ENCODE measurements around the gene FADS3.

The FADS3 gene

GRCh38 chr11:61874853-61875252 is 16.5 kb downstream of the FADS3 start:
- no peak for DNase-seq

- DNase-seq, result no peak
These were observed 17.0 kb downstream of the FADS3 start for GRCh38 chr11:61874377-61874809.

GRCh38 chr11:61873588-61874376 is 17.6 kb downstream of the FADS3 start:
- no peak for DNase-seq

DNA sequence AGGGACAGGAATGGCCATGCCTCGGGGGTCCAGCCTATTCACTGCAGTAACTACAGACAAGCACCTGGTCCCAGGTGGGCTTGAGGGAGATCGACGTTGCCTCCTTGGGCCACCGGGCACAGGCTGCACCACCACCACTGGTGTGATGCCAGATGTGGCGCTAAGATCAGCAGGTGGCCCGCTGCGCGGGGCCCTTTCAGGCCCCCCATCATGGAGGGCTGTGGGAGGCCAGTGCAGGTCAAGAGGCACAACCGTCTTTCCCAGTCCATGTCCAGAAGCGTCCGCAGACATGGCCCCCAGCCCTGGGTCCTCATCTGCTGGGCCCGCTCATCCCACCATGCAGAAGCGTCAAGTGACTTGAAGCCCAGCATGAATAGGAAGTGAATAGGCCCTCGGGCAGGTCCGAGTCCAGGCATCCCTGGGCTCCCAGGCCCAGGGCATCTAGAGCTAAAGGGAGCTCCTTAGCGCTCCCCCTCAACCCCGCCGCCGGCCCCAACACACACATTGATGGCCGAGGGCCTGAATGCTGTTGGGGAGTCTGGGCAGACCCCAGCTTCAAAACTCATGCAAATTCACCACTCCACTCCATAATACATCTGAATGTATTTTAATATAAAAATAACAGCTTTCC is 18.3 kb downstream of the FADS3 start:
- DNase-seq, result no peak

GRCh38 chr11:61871158-61871597 is 20.2 kb downstream of the FADS3 start:
- DNase-seq, result peak; percentile 37 to 68

GRCh38 chr11:61870541-61871031 is 20.8 kb downstream of the FADS3 start:
- DNase-seq, result no peak

DNA sequence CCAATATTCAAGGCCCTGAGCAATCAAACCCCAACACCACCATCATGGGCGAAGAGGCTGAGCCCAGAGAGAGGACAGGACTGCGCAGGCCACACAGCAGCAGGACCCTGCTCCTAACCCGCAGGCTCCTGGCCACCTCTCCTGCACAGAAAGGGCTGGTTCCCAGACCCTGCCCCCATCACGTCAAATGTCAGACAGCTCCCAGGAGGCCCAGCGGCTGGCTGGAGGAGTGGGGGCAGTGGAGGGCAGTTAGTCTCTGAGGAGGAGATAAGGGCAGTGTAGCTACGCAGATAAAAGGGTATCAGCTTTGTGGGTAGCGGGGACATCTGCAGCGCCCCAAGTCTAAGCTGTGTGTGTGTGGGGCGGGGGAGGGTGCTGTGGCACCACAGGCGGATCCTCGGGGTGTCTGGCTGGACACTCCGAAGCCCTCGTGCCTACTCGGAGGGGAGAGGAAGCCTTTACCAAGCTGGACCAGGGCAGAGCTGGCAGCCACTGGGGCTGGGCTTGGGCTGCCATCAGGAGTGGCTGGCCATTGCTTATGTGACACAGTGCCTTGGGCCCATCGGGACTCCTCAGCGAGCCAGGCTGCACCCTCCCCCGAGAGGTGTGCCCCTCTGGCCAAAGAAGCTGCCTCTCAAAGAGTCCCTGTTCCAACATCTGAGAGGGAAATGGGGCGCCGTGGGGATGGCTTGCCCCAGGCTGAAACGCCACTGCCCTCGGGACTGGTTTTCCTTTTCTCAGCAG is 21.5 kb downstream of the FADS3 start:
- DNase-seq, result no peak

- DNase-seq, result no peak
These were observed 22.0 kb downstream of the FADS3 start for GRCh38 chr11:61869429-61869707.

DNA sequence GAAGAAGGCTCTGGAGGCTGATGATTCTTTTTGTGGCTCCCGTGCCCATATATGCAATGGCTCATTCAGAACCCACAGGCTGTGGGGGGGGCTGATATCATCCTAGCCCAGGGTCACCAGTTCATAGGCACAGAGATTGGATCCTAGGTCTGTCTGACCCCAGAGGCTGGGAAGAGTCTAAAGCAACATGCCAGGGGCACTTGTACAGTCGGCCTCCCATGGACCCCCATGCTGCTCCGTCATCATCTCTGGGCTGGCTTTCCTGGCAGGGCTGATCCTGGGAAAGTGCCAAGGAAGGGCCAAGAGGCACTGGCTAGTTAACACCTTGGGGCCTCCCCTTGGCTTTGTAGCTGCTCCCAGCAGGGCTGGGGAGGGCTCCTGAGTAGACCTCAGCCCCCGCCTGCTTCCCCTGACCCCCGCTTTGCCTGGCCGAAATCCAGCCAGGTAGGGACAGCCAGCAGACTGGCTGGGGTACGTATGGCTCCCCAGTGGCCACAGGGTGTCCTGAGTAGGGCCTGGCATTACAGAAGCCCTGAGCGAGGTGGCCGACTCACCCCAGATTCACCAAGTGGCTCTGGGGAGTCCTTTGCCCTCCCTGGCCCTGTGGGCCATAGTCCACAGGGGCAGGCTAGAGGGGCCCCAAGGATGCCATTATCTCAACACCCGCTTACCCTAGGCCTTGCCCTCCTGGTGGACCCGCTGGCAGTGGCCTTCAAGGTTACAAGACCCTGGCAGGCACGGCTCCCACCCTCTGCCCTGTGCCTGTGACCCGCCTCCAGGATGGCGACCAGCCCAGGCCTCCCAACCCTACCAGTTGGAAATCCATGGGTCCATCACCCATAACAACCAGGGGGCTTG is 22.5 kb downstream of the FADS3 start:
- no peak for DNase-seq

GRCh38 chr11:61866958-61867343 is 24.4 kb downstream of the FADS3 start:
- no peak for DNase-seq

GRCh38 chr11:61866231-61866957 is 25.0 kb downstream of the FADS3 start:
- no peak for DNase-seq

GRCh38 chr11:61864814-61865775 is 26.2 kb downstream of the FADS3 start:
- DNase-seq, result no peak

DNA sequence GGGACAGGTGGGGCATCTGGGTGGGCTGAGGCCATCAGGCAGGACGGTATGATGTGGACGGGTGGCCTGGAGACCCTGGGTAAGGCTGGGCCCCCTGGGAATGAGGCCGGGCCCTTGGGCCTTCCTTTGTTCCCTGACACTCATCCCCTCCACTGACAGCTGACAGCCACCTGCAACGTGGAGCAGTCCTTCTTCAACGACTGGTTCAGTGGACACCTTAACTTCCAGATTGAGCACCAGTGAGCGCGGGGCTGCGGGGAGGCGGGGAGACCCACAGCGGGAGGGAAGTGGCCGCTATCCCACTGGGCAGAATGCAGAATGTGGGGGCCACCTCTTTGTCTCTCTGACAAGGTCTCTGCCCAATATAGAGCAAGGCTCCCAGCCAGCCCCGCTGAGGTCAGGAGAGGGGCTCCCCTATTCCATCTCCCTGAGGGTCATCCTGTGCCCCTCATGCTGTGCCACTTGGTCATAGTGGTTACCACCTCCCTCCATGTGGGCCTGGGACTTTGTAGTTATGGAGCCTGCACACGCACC is 27.7 kb downstream of the FADS3 start:
- DNase-seq, result no peak

- no peak for DNase-seq
These were observed 28.4 kb downstream of the FADS3 start for GRCh38 chr11:61862714-61863547.

DNA sequence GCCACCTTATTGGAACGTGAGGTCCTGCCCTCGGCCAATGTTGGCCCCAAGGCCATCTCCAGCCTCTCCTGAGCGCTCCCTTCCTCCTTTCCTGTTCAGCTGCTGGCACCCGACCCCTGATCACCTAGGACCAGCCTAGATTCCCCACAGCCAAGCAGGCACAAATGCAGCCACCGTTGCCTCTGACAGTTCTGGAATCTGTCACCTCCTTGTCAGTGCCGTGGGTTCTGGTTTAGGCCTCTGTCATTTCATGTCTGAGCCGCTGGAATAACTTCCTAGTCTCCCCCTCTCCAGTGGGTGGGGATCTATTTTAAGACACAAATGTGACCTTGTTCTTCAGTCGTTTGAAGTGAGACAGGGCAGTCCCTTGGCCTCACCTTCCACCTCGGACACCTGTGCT is 29.7 kb downstream of the FADS3 start:
- no peak for DNase-seq

DNA sequence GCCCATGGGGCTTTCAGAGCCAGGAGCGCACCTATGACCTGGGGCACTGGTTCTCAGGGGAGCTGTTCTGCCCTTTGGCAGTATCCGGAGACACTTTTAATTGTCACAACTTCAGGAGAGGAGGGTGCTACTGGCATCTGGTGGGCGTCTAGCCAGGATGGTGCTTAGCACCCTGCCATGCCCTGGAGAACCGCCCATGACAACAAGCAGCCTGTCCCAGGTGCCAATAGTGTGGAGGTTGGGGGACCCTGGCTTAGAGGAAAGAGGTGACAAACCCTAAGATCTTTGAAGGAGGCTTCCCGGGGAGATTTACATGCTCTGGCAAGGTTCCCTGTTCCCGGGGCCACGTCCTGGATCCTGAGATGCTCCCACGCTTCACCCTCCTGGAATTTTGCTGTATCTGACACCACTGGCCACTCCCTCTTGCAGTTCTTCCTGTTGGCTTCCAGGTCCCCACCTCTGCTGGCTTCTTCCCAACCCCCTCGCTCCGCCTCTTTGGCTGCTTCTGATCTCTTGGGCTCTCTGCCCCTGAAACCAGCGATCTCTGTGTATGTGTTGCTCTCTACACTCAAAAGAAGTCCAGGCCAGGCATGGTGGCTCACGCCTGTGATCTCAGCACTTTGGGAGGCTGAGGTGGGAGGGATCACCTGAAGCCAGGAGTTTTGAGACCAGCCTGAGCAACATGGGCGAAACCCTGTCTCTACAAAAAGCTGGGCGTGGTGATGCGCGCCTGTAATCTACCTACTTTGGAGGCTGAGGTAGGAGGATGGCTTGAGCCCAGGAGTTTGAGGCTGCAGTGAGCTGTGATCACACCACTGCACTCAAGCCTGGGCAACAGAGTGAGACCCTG is 31.1 kb downstream of the FADS3 start:
- no peak for DNase-seq

DNA sequence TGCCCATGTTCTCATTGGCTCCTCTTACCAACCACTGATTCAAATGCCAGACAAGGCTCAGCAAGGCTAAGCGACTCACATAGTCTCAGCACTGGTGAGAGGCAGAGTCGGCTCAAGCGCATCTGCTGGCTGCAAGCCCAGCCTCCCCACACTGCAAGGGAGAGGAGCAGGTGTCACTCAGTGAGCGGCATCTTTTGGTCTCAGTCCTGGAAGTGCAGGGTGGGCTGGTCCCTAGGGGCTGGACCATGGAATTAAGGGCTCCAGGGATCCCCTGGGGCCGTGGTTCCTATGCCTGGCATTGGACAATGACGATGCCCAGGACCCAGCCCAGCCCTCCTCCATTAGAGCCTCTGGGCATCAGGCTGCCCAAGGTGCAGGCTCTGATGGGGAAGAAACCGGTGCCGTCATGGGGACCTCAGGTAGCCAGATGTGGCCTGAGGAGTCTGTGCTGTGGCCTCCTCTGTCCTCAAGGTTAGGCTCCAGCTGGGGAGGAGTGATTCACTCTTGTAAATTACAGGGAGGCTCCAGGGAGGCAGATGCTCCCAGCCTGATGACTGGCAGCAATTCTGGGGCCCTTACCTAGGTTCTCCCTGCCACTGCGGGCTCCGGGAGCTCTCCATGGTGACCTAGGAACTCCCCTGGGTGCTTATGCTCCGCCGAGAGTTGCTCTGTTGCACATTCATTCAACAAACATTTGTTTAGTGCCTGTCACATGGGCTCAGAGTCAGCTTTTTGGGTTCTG is 35.2 kb downstream of the FADS3 start:
- no peak for DNase-seq
